GM18868 (cell line): Measurements from ENCODE around the gene MAK.
"Not testable (repeated sequence)": the region's sequence is repeated elsewhere in the genome, so short reads cannot be mapped to it uniquely, and the experiment has no call there.

Experiments
- ATAC-seq: cut with Tn5 transposase; IDR thresholded peaks from one replicate; pipeline ENCODE4 v1.9.1; 2021; ENCODE audit warnings: mild to moderate bottlenecking, moderate library complexity; ENCODE audit not compliant: unreplicated experiment

Gene MAK

DNA sequence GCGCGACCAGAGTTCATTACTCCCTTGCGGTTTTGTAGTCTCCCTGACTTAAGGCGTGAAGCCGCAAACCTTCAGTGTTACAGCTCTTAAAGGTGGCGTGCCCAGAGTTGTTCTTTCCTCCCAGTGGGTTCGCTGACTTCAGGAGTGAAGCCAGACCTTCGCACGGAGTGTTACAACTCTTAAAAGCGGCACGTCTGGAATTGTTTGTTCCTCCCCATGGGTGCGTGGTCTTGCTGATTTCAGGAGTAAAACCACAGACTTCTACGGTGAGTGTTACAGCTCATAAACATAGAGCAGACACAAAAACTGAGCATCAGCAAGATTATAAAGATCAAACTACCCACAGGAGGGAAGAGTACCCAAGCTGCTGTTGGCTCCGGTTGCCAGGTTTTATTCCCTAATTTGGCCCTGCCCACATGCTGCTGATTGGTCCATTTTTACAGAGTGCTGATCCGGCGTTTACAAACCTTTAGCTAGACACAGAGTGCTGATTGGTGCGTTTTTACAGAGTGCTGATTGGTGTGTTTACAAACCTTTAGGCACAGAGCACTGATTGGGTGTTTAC is 105.1 kb downstream of the MAK start:
- ATAC-seq, result no peak

DNA sequence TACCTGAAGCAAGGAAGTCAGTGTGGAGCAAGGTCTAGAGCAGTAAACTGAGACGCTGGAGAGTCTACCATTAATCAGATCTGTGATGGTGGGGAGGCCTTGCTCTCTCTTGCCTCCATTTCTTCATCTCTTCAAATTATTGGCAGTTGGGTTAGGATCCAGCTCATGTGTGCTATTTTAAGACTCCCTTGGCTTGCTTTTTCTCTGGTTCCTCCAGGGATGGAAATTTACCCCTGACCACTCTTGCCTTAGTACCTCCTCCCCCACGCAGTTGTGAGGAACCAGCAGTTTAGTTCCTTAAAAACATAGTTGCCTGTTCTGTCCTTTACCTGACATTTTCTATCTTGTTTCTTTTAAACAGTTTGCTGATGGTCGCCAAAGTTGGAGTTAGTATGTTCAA is 108.1 kb downstream of the MAK start:
- no peak for ATAC-seq

DNA sequence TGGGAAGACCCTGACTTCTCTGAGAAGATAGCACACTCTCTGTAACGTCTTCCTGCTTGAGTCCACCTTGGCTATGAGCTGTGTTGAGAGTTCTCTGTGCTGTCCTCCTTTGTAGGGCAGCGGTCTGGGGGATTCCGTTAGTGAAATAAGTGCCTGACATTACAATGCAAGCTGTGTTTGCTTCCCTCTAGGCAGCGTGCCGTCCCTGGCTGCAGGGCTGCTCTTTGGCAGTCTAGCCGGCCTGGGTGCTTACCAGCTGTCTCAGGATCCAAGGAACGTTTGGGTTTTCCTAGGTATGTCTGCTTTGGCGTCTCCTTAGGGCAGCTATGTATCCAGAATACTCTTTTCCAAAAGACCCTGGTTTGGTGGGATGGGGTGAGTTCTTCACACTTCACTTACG is 112.6 kb downstream of the MAK start:
- ATAC-seq, result no peak

DNA sequence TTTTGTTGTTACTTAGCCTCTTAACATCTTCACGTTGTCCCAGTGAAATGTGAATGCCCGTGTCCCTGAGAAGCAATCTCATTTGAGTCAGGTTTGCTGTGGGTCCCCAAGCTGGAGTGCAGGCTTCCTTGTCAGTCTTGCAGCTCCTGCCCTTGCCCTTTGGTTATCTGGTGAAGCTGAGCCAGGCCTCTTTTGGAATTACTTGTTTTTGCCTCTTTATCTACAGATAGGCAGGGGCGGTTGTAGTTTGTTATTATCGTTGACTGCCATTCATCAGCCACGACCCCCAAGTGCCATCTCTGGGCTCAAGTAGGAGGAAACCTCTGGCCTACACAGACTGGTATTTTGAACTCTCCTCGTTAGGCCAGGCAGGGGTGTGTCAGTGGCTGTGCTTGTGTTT is 113.3 kb downstream of the MAK start:
- ATAC-seq, result no peak

DNA sequence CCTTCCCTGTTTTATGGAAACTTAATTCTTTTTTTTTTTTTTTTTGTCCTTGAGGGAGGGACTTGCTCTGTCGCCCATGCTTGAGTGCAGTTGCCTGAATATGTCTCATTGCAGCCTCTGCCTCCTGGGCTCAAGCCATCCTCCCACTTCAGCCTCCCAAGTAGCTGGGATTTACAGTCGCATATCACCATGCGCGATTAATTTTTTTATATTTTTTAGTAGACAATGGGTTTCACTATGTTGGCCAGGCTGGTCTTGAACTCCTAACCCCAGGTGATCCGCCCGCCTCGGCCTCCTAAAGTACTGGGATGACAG is 114.8 kb downstream of the MAK start:
- ATAC-seq, result no peak

DNA sequence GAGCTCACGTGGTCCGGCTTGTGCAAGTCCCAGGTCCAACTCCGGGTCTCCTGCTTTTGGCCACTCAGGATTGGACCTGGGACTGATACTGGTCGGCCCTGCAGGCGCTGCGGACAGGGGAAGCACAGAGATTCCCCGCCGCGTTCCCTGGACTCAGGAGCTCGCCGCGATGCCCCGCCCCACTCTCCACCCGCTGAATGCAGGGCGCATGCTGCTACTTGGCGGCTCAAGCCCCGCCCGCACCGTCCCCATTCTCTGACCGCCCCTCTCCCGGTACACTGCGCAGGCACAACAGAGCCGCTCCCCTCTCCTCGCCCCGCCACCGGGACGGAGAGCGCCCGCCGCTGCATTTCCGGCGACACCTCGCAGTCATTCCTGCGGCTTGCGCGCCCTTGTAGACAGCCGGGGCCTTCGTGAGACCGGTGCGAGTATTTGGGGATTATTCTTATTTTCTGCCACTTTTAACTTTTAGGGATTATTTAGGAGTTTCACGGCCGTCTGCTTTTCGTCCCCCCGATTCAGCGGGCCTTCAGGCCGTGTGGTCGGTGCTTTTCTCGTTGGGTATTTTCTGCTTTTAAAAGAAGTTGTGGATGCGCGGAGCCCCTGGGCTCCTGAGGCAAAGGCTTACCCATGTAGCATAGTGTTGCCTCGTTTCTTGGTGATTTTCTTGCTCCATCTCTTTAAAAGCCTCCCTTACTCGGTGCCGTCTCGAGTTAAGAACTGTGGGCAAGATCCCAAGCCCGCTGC is 115.3 kb downstream of the MAK start, which contains the start of gene TMEM14C:
TMEM14C (plus strand) TSS at position 251 of the 747 bp plus-strand sequence. CDS start 1,544 bp downstream, outside the sequence.
- ATAC-seq, result peak; percentile 94

DNA sequence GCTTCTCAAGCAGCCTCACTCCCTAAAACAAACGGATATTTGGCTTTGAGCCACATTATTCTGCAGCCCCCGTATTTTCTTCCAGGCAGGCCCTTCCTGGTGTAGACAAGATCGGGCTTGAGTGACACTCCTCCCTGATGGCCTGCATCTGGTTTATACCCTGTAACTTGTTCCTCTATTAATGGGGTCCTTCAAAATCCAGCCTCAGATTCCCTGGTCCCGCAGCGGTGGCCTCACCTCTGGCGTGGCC is 115.8 kb downstream of the MAK start:
- ATAC-seq, result no peak

DNA sequence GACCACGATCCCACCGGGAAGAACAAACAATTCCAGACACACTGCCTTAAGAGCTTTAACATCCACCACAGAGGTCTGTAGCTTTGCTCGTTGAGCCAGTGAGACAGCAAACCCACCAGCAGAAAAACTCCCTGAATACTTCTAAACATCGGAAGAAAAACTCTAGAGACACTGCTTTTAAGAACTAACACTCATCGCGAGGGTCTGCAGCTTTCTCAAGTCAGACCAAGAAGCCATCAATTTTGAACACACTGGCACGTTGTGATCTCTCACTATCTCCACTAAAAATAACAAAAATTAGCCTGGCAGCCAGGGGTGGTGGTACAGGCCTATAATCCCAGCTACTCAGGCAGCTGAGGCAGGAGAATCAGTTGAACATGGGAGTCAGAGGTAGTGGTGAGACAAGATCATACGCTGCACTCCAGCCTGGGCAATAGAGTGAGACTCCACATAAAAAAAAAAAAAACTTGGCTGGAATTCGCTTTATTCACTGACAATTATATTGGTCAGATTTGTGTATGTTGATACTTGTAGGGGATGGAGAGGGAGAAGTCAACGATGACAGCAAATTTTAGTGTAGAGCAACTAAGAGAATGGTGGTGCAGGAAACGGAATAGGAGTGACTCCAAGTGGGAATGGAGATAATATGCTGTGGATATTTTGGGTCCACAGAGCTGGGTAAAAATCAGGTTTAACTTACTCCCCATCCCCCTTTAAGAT is 116.3 kb downstream of the MAK start:
- no peak for ATAC-seq

DNA sequence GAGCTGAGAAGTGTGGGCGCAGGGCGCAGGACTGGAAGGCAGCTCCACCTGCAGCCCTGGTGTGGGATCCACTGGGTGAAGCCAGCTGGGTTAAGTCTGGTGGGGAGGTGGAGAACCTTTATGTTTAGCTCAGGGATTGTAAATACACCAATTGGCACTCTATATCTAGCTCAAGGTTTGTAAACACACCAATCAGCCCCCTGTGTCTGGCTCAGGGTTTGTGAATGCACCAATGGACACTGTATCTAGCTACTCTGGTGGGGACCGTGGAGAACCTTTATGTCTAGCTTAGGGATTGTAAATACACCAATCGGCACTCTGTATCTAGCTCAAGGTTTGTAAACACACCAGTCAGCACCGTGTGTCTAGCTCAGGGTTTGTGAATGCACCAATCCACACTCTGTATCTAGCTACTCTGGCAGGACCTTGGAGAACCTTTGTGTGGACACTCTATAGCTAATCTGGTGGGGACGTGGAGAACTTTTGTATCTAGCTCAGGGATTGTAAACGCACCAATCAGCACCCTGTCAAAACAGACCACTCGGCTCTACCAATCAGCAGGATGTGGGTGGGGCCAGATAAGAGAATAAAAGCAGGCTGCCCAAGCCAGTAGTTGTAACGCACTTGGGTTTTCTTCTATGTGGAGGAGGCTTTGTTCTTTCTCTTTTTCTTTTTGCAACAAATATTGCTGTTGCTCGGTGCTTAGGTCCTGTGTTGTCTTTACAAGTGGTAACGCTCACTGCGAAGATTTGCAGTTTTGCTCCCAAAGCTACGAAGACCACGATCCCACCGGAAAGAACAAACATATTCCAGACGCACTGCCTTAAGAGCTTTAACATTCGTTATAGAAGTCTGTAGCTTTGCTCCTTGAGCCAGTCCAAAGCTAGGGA is 117.1 kb downstream of the MAK start:
- ATAC-seq, result not testable (repeated sequence)

DNA sequence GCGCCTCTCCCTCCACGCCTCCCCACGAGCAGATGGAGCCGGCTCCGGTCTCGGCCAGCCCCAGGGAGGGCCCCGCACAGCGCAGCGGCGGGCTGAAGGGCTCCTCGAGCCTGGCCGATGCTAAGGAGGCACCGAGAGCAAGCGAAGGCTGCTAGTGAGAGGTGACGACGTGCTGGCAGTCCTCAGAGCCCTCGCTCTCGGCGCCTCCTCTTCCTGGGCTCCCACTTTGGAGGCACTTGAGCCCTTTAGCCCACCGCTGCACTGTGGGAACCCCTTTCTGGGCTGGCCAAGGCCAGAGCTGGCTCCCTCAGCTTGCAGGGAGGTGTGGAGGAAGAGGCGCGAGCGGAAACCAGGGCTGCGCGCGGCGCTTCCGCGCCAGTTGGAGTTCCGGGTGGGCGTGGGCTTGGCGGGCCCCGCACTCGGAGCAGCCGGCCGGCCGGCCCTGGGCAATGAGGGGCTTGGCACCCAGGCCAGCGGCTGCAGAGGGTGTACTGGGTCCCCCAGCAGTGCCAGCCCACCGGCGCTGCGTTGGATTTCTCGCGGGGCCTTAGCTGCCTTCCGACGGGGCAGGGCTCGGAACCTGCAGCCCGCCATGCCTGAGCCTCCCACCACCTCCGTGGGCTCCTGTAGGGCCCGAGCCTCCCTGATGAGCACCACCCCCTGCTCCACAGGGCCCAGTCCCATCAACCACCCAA is 117.9 kb downstream of the MAK start:
- ATAC-seq, result peak; percentile 33

DNA sequence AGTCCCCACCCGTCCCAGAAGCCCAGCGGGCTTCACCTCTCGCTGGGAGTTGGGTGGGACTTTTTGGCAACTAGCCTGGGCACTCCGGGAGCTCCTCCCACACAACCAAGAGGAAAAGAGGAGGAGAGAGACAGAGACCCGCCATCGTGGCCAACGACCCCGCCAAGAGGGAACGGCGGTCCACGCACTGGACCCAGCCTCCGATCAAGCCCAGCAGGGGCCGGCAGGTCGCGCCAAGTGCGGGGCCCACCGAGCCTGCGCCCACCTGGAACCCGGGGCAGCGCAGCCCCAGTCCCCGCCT is 118.4 kb downstream of the MAK start:
- ATAC-seq, result no peak

DNA sequence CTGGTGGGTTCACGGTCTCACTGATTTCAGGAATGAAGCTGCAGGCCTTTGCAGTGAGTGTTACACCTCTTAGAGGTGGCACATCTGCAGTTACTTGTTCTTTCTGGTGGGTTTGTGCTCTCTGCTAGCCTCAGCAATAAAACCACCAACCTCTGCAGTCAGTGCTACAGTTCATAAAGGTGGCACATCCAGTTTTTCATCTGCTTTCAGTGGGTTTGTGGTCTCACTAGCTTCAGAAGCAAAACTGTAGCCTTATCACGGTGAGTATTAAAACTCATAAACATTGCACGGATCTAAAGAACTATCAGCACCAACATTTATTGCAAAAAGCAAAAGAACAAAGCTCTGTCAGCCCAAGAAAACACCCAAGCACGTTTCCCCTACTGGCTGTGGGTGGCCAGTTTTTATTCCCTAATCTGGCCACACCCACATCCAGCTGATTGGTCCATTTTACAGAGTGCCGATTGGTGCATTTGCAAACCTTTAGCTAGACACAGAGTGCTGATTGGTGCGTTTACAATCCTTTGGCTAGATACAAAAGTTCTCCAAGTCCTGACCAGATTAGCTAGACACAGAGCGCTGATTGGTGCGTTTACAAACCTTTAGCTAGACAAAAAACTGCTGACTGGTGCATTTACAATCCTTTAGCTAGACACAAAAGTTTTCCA is 118.9 kb downstream of the MAK start:
- ATAC-seq, result no peak

DNA sequence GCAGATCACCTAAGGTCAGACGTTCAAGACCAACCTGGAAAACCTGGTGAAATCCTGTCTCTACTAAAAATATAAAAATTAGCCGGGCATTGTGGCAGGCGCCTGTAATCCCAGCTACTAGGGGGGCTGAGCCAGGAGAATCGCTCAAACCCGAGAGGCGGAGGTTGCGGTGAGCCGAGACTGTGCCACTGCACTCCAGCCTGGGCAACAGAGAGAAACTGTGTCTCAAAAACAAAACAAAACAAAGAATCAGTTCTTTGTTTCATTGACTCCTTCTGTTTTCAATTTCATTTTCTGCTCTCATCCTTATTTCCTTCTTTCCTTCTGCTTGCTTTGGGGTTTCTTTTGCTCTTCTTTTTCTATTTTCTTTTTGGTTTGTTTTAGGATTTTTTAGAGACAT is 124.4 kb downstream of the MAK start:
- ATAC-seq, result no peak
